IMR-90 (cell line): Measurements from ENCODE around the gene LGMN. TPM values are rescaled to one million over a fixed set of nuclear protein-coding genes. Genes with fewer than 3 reads are reported as not detected.

ENCODE experiments used
- ATAC-seq: fragments of 200-7000 bp; cut with Tn5 transposase; 2 replicates; pipeline ENCODE4 v1.9.1; 2020; ENCODE audit warnings: low read depth, mild to moderate bottlenecking, moderate library complexity
- BruUV-seq: library from RNA; stranded (reverse); fragments of 400-500 nt; replicated peaks from 2 replicates; lab custom pipeline; 2021; lab: Mats Ljungman, UMichigan
- CTCF ChIA-PET: fragments of 300-600 bp; formaldehyde crosslinking; extraction: SDS; loops from one replicate; lab custom pipeline; 2021; ENCODE audit warnings: antibody characterized with exemption; lab: Yijun Ruan, JAX
- POLR2A ChIA-PET: fragments of 300-600 bp; sonication (Branson Sonifier 250); formaldehyde crosslinking; loops from one replicate; lab custom pipeline; 2022; ENCODE audit warnings: antibody characterized with exemption; ENCODE audit not compliant: unreplicated experiment; lab: Charles Lee
- DNase-seq: peaks from one replicate; pipeline ENCODE4 v3.0.0; 2013
- H2AFZ ChIP-seq: replicated peaks from 2 replicates; pipeline ENCODE3; 2013; ENCODE audit warnings: low read length, mild to moderate bottlenecking; ENCODE audit not compliant: poor library complexity
- H2AK5ac ChIP-seq: 2 replicates; pipeline ENCODE4 v1.6.1; 2013; ENCODE audit warnings: low read depth, low read length, inconsistent platforms
- H2AK9ac ChIP-seq: replicated peaks from 2 replicates; pipeline ENCODE3; 2013; ENCODE audit warnings: mild to moderate bottlenecking, low read depth, low read length, moderate library complexity; ENCODE audit not compliant: poor library complexity
- H2BK120ac ChIP-seq: 2 replicates; pipeline ENCODE4 v1.6.1; 2013; ENCODE audit warnings: low read depth, low read length, inconsistent platforms
- H2BK15ac ChIP-seq: 3 replicates; pipeline ENCODE4 v1.6.1; 2013; ENCODE audit warnings: low read depth, low read length, inconsistent platforms
- H2BK20ac ChIP-seq: 2 replicates; pipeline ENCODE4 v1.6.1; 2013; ENCODE audit warnings: low read depth, mild to moderate bottlenecking, inconsistent platforms, low read length, moderate library complexity
- H2BK5ac ChIP-seq: 2 replicates; pipeline ENCODE4 v1.6.1; 2013; ENCODE audit warnings: mild to moderate bottlenecking, low read depth, low read length, inconsistent platforms; ENCODE audit not compliant: poor library complexity, severe bottlenecking
- H3K14ac ChIP-seq: replicated peaks from 2 replicates; pipeline ENCODE4 v1.6.1; 2013; ENCODE audit warnings: low read depth, low read length, inconsistent platforms
- H3K18ac ChIP-seq: 2 replicates; pipeline ENCODE4 v1.6.1; 2013; ENCODE audit warnings: low read depth, low read length, control low read depth
- H3K23ac ChIP-seq: 2 replicates; pipeline ENCODE4 v1.6.1; 2013; ENCODE audit warnings: low read depth, low read length, inconsistent platforms
- H3K27ac ChIP-seq: 2 replicates; pipeline ENCODE4 v1.5.1; 2013; ENCODE audit warnings: mild to moderate bottlenecking, control low read depth, low read length; ENCODE audit not compliant: insufficient read depth
- H3K27me3 ChIP-seq: 2 replicates; pipeline ENCODE4 v1.6.1; 2013; ENCODE audit warnings: low read length; ENCODE audit not compliant: control insufficient read depth, insufficient read depth
- H3K36me3 ChIP-seq: 2 replicates; pipeline ENCODE4 v1.6.1; 2013; ENCODE audit warnings: low read length, mixed read lengths; ENCODE audit not compliant: control insufficient read depth, insufficient read depth
- H3K4ac ChIP-seq: 2 replicates; pipeline ENCODE4 v1.6.1; 2013; ENCODE audit warnings: low read depth, low read length, inconsistent platforms
- H3K4me1 ChIP-seq: 2 replicates; pipeline ENCODE4 v1.6.1; 2013; ENCODE audit warnings: low read length, mixed read lengths; ENCODE audit not compliant: control insufficient read depth, insufficient read depth
- H3K4me2 ChIP-seq: 2 replicates; pipeline ENCODE4 v1.6.1; 2013; ENCODE audit warnings: low read depth, mild to moderate bottlenecking, control low read depth, low read length, moderate library complexity
- H3K4me3 ChIP-seq: 2 replicates; pipeline ENCODE4 v1.5.1; 2013; ENCODE audit warnings: low read depth, mild to moderate bottlenecking, control low read depth, low read length, moderate library complexity; ENCODE audit not compliant: insufficient read depth
- H3K56ac ChIP-seq: 2 replicates; pipeline ENCODE4 v1.6.1; 2013; ENCODE audit warnings: low read length, inconsistent platforms; ENCODE audit not compliant: insufficient read depth; ENCODE audit errors: extremely low read depth
- H3K79me1 ChIP-seq, 2 experiments: 2 replicates each; pipeline ENCODE4 v1.6.1; 2013; ENCODE audit warnings: low read length in 2 of 2, inconsistent platforms in 1 of 2, low read depth in 1 of 2
- H3K9ac ChIP-seq: 2 replicates; pipeline ENCODE4 v1.6.1; 2013; ENCODE audit warnings: low read depth, low read length, control low read depth
- H3K9me1 ChIP-seq: 2 replicates; pipeline ENCODE4 v1.6.1; 2013; ENCODE audit warnings: low read length, inconsistent platforms; ENCODE audit not compliant: insufficient read depth
- H3K9me3 ChIP-seq: 2 replicates; pipeline ENCODE4 v1.6.1; 2013; ENCODE audit warnings: low read length; ENCODE audit not compliant: control insufficient read depth, insufficient read depth
- H4K20me1 ChIP-seq: 2 replicates; pipeline ENCODE4 v1.6.1; 2013; ENCODE audit warnings: low read length, inconsistent platforms; ENCODE audit not compliant: insufficient read depth
- H4K5ac ChIP-seq: 2 replicates; pipeline ENCODE4 v1.6.1; 2013; ENCODE audit warnings: mild to moderate bottlenecking, low read depth, low read length, control low read depth
- H4K8ac ChIP-seq, 2 experiments: 2 replicates each; pipeline ENCODE4 v1.6.1; 2013; ENCODE audit warnings: low read depth in 2 of 2, low read length in 2 of 2, control low read depth in 1 of 2, inconsistent platforms in 1 of 2
- H4K91ac ChIP-seq: 2 replicates; pipeline ENCODE4 v1.6.1; 2013; ENCODE audit warnings: low read depth, low read length, inconsistent platforms; ENCODE audit not compliant: insufficient read depth
- CTCF ChIP-seq: conservative IDR thresholded peaks from 2 replicates; pipeline ENCODE4 v1.5.1; 2012; ENCODE audit warnings: mild to moderate bottlenecking, low read depth, low read length, improper control_type of control experiment
- MAFK ChIP-seq: IDR thresholded peaks from 2 replicates; pipeline ENCODE4 v1.6.1; 2012; ENCODE audit warnings: low read depth, low read length, improper control_type of control experiment
- NFE2L2 ChIP-seq: fragments of 150-350 bp; IDR thresholded peaks from 2 replicates; pipeline ENCODE4 v1.6.1; 2016; ENCODE audit warnings: low read depth, mild to moderate bottlenecking, low read length
- RCOR1 ChIP-seq: IDR thresholded peaks from 2 replicates; pipeline ENCODE4 v1.6.1; 2012; ENCODE audit warnings: mild to moderate bottlenecking, low read length, improper control_type of control experiment; ENCODE audit not compliant: insufficient replicate concordance
- WGBS, 2 experiments: methylation state at CpG; one replicate each; pipeline versions ENCODE4 v1.1.5 to v1.1.7; 2013; ENCODE audit warnings: missing lambda C conversion rate in 2 of 2; ENCODE audit not compliant: insufficient read length in 1 of 2; ENCODE audit errors: extremely low coverage in 2 of 2; 5-methylcytosine and 5-hydroxymethylcytosine counted together
- dilution Hi-C: fragments of 300-500 bp; cut with HindIII; formaldehyde crosslinking; loops from one replicate; pipeline ENCODE4 v1.14.3; 2018; ENCODE audit warnings: low sequenced_read_pairs; ENCODE audit not compliant: unreplicated experiment
- in situ Hi-C: fragments of 300-500 bp; cut with MboI; formaldehyde crosslinking; loops from 3 replicates; pipeline ENCODE4 v1.14.3; 2019; ENCODE audit warnings: low sequenced_read_pairs, inconsistent platforms, mixed read lengths
- intact Hi-C: fragments of 100-400 bp; cut with micrococcal nuclease; formaldehyde crosslinking; loops from 2 replicates; pipeline ENCODE4 v1.10.0; 2022
- polyA plus RNA-seq, 3 experiments: library from polyadenylated mRNA; depleted of rRNA; stranded (reverse); fragments of >200 nt; gene quantifications; 2 replicates each; pipeline ENCODE4 v1.2.3, GENCODE V29; 2012; ENCODE audit warnings: low replicate concordance in 1 of 3
- total RNA-seq: library from RNA; depleted of rRNA; stranded (reverse); fragments of >200 nt; gene quantifications from 2 replicates; pipeline ENCODE4 v1.2.3, GENCODE V29; 2012

Gene LGMN
- total and polyA plus RNA-seq, 2 of the 4 experiments (the other 2 are of a cell fraction) = 19.2 to 39.3 TPM

GRCh38 chr14:92684801-92685560 lies 63.4 kb downstream of the LGMN start:
- H3K4me3 ChIP-seq = no peak overlapping the region
- 0 out of 2 replicates have a peak, but pooled peaks cover 2% of the 10 kb centered on the region for H3K4me1 ChIP-seq
- H3K9me3 ChIP-seq = 0 out of 2 replicates have a peak, but pooled peaks cover 2% of the 10 kb centered on the region
- H3K9me1 ChIP-seq = no peaks in the 10 kb centered on the region; the same call in 1 of the 2 replicates
- CTCF ChIA-PET = no interaction called here
- H2BK120ac ChIP-seq = no peak overlapping the region
- peaks cover 0 to 5% of the 10 kb centered on the region in 2 experiments; a peak in 1 of 4 replicates for H3K79me1 ChIP-seq
- in situ Hi-C loops (loop anchor here (10.0 kb wide), 1 partner anchor 560 kb away; the partner anchor contains the start of genes CPSF2 and NDUFB1), dilution Hi-C loops (no loop called here), intact Hi-C loops (loop anchor here (5.0 kb wide), 2 partner anchors 83 to 173 kb away; partner anchors contain the start of gene RIN3)
- no peak overlapping the region for H3K23ac ChIP-seq
- no peaks in the 10 kb centered on the region for H3K27me3 ChIP-seq
- H2BK20ac ChIP-seq = no peak overlapping the region
- peaks cover 38% of the 10 kb centered on the region for H3K36me3 ChIP-seq
- 0 out of 2 replicates have a peak, but pooled peaks cover 4% of the 10 kb centered on the region for H4K20me1 ChIP-seq
- TF ChIP-seq CTCF (no peak), NFE2L2 (no peak), RCOR1 (no peak), MAFK (no peak)
- no peak overlapping the region for H3K14ac ChIP-seq
- DNase-seq = no peak
- H3K18ac ChIP-seq = no peak overlapping the region
- H2AK9ac ChIP-seq = peak overlapping the region; percentile 15
- no peak overlapping the region for H4K5ac ChIP-seq
- no peak overlapping the region for H3K27ac ChIP-seq
- no peak overlapping the region for H2AFZ ChIP-seq
- H4K8ac ChIP-seq = no peak overlapping the region
- H3K4me2 ChIP-seq = no peak overlapping the region
- H3K9ac ChIP-seq = no peak overlapping the region
- no peak overlapping the region for H2BK15ac ChIP-seq
- WGBS, 2 experiments = 88% methylated on average over 11 of the region's 21 CpGs; no CpG with 5 or more reads in 1 of the 2 experiments
- H3K56ac ChIP-seq = no peak overlapping the region
- no peak overlapping the region for H3K4ac ChIP-seq
- POLR2A ChIA-PET = no interaction called here
- no peak overlapping the region for H4K91ac ChIP-seq
- H2AK5ac ChIP-seq = no peak overlapping the region
- H2BK5ac ChIP-seq = no peak overlapping the region
- no peak for ATAC-seq
- BruUV-seq = no TSS peak
